ENCODE results near the gene CEP63. TPM values are rescaled to one million over a fixed set of nuclear protein-coding genes. Genes with fewer than 3 reads are reported as not detected.

Gene CEP63
- total RNA-seq, 4 donors from 2014 or later = 21.4 to 23.5 (median 22.4) TPM

GRCh38 chr3:134601539-134602439, 115.9 kb downstream of the CEP63 start:
- intact Hi-C loops (cut with DNase I; ENCODE audit: low total_unique reads) (loop anchor here (2.0 to 10.0 kb wide), 3 partner anchors 76 to 903 kb away; no protein-coding TSS in a partner anchor), in situ Hi-C loops (cut with MboI; ENCODE audit: low sequenced_read_pairs in 4 of 4) (loop anchor here (10.0 to 25.0 kb wide), 3 partner anchors 153 to 1293 kb away; no protein-coding TSS in a partner anchor)
- DNase-seq (no peak), ATAC-seq (no peak)
- Histone ChIP-seq H3K4me3 (no peak overlapping the region), H3K9me3 (no peaks in the 10 kb centered on the region), H3K27me3 (no peaks in the 10 kb centered on the region), H3K4me1 (peaks cover 0 to 6% of the 10 kb centered on the region in 2 donors), H3K36me3 (no peaks in the 10 kb centered on the region), H3K27ac (no peak overlapping the region)
- TF ChIP-seq POLR2A (IDR thresholded peaks at IDR 0.05) (no peak), CTCF (IDR thresholded peaks at IDR 0.05 in 4 of 5, conservative IDR thresholded peaks at IDR 0.05 in 1 of 5) (no peak)

GRCh38 chr3:134602440-134602814, 116.6 kb downstream of the CEP63 start:
- Histone ChIP-seq H3K36me3 (no peaks in the 10 kb centered on the region), H3K9me3 (no peaks in the 10 kb centered on the region), H3K27ac (no peak overlapping the region), H3K4me1 (peaks cover 4 to 12% of the 10 kb centered on the region in 2 donors), H3K4me3 (no peak overlapping the region), H3K27me3 (no peaks in the 10 kb centered on the region)
- TF ChIP-seq CTCF (IDR thresholded peaks at IDR 0.05 in 4 of 5, conservative IDR thresholded peaks at IDR 0.05 in 1 of 5) (no peak), POLR2A (IDR thresholded peaks at IDR 0.05) (no peak)
- DNase-seq = no peak
- no peak for ATAC-seq
- in situ Hi-C loops (cut with MboI; ENCODE audit: low sequenced_read_pairs in 4 of 4) = loop anchor here (10.0 to 25.0 kb wide), 3 partner anchors 152 to 1292 kb away; no protein-coding TSS in a partner anchor
- intact Hi-C loops (cut with DNase I; ENCODE audit: low total_unique reads) = loop anchor here (5.0 to 10.0 kb wide), 2 partner anchors 75 to 902 kb away; no protein-coding TSS in a partner anchor

- no peak for TF ChIP-seq POLR2A (IDR thresholded peaks at IDR 0.05)
- TF ChIP-seq CTCF (IDR thresholded peaks at IDR 0.05 in 4 of 5, conservative IDR thresholded peaks at IDR 0.05 in 1 of 5) = no peak
- in situ Hi-C loops (cut with MboI; ENCODE audit: low sequenced_read_pairs in 4 of 4) = loop anchor here (10.0 to 25.0 kb wide), 3 partner anchors 151 to 1291 kb away; no protein-coding TSS in a partner anchor
- intact Hi-C loops (cut with DNase I; ENCODE audit: low total_unique reads) = loop anchor here (5.0 to 10.0 kb wide), 2 partner anchors 74 to 901 kb away; no protein-coding TSS in a partner anchor
- peaks cover 5 to 13% of the 10 kb centered on the region in 2 donors for H3K4me1 ChIP-seq
- H3K4me3 ChIP-seq = no peak overlapping the region
- DNase-seq (no peak), ATAC-seq (no peak)
- no peak overlapping the region for H3K27ac ChIP-seq
- H3K9me3 ChIP-seq = no peaks in the 10 kb centered on the region
- no peaks in the 10 kb centered on the region for H3K27me3 ChIP-seq
- no peaks in the 10 kb centered on the region for H3K36me3 ChIP-seq
These were observed 117.6 kb downstream of the CEP63 start for GRCh38 chr3:134603480-134603879.

GRCh38 chr3:134603956-134604355, 118.1 kb downstream of the CEP63 start:
- intact Hi-C loops (cut with DNase I; ENCODE audit: low total_unique reads) (loop anchor here (5.0 to 10.0 kb wide), 2 partner anchors 73 to 901 kb away; no protein-coding TSS in a partner anchor), in situ Hi-C loops (cut with MboI; ENCODE audit: low sequenced_read_pairs in 4 of 4) (loop anchor here (10.0 to 25.0 kb wide), 3 partner anchors 151 to 1291 kb away; no protein-coding TSS in a partner anchor)
- TF ChIP-seq POLR2A (IDR thresholded peaks at IDR 0.05) (no peak), CTCF (IDR thresholded peaks at IDR 0.05 in 4 of 5, conservative IDR thresholded peaks at IDR 0.05 in 1 of 5) (no peak)
- H3K4me3 ChIP-seq = no peak overlapping the region
- no peaks in the 10 kb centered on the region for H3K27me3 ChIP-seq
- H3K9me3 ChIP-seq = no peaks in the 10 kb centered on the region
- no peak for ATAC-seq
- no peak overlapping the region for H3K27ac ChIP-seq
- no peak for DNase-seq
- H3K36me3 ChIP-seq = no peaks in the 10 kb centered on the region
- peaks cover 5 to 13% of the 10 kb centered on the region in 2 donors for H3K4me1 ChIP-seq
